CD4-positive, CD25-positive, alpha-beta regulatory T cell (primary cell): ENCODE measurements around the gene KHDRBS2. TPM values are rescaled to one million over a fixed set of nuclear protein-coding genes. Genes with fewer than 3 reads are reported as not detected.

Source experiments
- ATAC-seq, 2 donors: fragments of 150-1000 bp; cut with Tn5 transposase; one replicate each; pipeline ENCODE4 v1.10.0; 2021; ENCODE audit warnings: low read depth in 2 of 2, moderate number of reproducible peaks in 2 of 2, moderate library complexity in 1 of 2
- DNase-seq, 3 donors: peaks; one replicate each; pipeline versions ENCODE4 v3.0.0 to v3.0.0-alpha.2; 2012 to 2022; ENCODE audit warnings: mixed read lengths in 1 of 3
- H3K27ac ChIP-seq: one replicate; pipeline ENCODE4 v1.7.0; 2013; ENCODE audit warnings: mild to moderate bottlenecking, low read length; ENCODE audit not compliant: insufficient read depth, poor library complexity, severe bottlenecking
- H3K27me3 ChIP-seq: one replicate; pipeline ENCODE4 v1.7.0; 2013; ENCODE audit warnings: low read length; ENCODE audit not compliant: control insufficient read depth, insufficient read depth
- H3K36me3 ChIP-seq: one replicate; pipeline ENCODE4 v1.7.0; 2013; ENCODE audit warnings: mild to moderate bottlenecking, low read length, moderate library complexity; ENCODE audit not compliant: control insufficient read depth, insufficient read depth
- H3K4me1 ChIP-seq: 2 replicates; pipeline ENCODE4 v1.7.0; 2013; ENCODE audit warnings: mild to moderate bottlenecking, low read length; ENCODE audit not compliant: insufficient read depth, control insufficient read depth, poor library complexity, severe bottlenecking
- H3K4me3 ChIP-seq: one replicate; pipeline ENCODE4 v1.7.0; 2013; ENCODE audit warnings: low read depth, mild to moderate bottlenecking, low read length, moderate library complexity
- H3K9me3 ChIP-seq, 2 experiments: 1 replicate in 1 of 2; 2 replicates in 1 of 2; pipeline ENCODE4 v1.7.0; 2013; ENCODE audit warnings: low read length in 2 of 2, mild to moderate bottlenecking in 1 of 2, moderate library complexity in 1 of 2; ENCODE audit not compliant: control insufficient read depth in 2 of 2
- H3K27ac Mint-ChIP-seq, 3 donors: one replicate each; pipeline ENCODE4 v1.8.0; 2020 to 2022; ENCODE audit warnings: mild to moderate bottlenecking in 3 of 3, mixed read lengths in 3 of 3, moderate library complexity in 2 of 3
- H3K27me3 Mint-ChIP-seq: one replicate; pipeline ENCODE4 v1.8.0; 2022; ENCODE audit warnings: mild to moderate bottlenecking, mixed read lengths
- H3K36me3 Mint-ChIP-seq: one replicate; pipeline ENCODE4 v1.8.0; 2020; ENCODE audit warnings: mixed read lengths
- H3K4me1 Mint-ChIP-seq, 4 donors: one replicate each; pipeline ENCODE4 v1.8.0; 2020 to 2022; ENCODE audit warnings: mixed read lengths in 4 of 4, mild to moderate bottlenecking in 1 of 4
- H3K4me3 Mint-ChIP-seq, 4 donors: one replicate each; pipeline ENCODE4 v1.8.0; 2020 to 2022; ENCODE audit warnings: mild to moderate bottlenecking in 4 of 4, mixed read lengths in 4 of 4, moderate library complexity in 3 of 4
- H3K9me3 Mint-ChIP-seq, 7 donors: one replicate each; pipeline ENCODE4 v1.8.0; 2020 to 2022; ENCODE audit warnings: mixed read lengths in 7 of 7, mild to moderate bottlenecking in 3 of 7, moderate library complexity in 2 of 7
- polyA plus RNA-seq, 4 donors: library from polyadenylated mRNA; unstranded; fragments of 300-500 nt; fragmentation: Illumina TruSeq; gene quantifications; one replicate each; pipeline ENCODE4 v1.2.3, GENCODE V29; 2021
- total RNA-seq: library from RNA; stranded (reverse); gene quantifications from one replicate; pipeline ENCODE4 v1.2.3, GENCODE V29; 2022

Gene KHDRBS2
- total and polyA plus RNA-seq, 5 donors from 2014 or later: not detected

DNA sequence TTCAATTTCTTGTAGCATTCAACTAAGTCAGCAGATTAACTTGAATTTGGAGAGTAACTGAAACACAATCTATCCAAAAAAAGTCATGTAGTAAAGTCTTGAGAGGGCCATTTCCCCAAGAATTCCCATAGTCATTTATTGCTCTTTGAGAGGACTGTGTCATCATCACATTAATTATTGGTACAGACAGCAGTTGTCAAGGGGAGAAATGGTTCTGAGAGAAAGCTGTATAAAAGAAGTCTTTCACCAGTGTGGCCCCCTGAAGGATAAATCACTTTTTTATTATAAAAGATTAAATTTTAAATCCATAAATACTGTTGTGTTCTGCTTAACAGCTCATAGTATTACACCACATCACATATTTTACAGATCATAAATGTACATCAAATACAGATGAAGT lies 111.5 kb downstream of the KHDRBS2 start:
- Histone ChIP-seq H3K4me1 (no peaks in the 10 kb centered on the region), H3K27ac (no peak overlapping the region), H3K27me3 (no peaks in the 10 kb centered on the region), H3K9me3 (no peaks in the 10 kb centered on the region), H3K4me3 (no peak overlapping the region), H3K36me3 (no peaks in the 10 kb centered on the region)
- no peak overlapping the region for H3K27ac Mint-ChIP-seq
- H3K36me3 Mint-ChIP-seq: no peaks in the 10 kb centered on the region
- ATAC-seq (no peak), DNase-seq (no peak)
- no peaks in the 10 kb centered on the region for H3K27me3 Mint-ChIP-seq
- H3K4me1 Mint-ChIP-seq: no peaks in the 10 kb centered on the region
- peaks cover 2 to 16% (median 6%) of the 10 kb centered on the region in 7 donors for H3K9me3 Mint-ChIP-seq
- H3K4me3 Mint-ChIP-seq: no peak overlapping the region

DNA sequence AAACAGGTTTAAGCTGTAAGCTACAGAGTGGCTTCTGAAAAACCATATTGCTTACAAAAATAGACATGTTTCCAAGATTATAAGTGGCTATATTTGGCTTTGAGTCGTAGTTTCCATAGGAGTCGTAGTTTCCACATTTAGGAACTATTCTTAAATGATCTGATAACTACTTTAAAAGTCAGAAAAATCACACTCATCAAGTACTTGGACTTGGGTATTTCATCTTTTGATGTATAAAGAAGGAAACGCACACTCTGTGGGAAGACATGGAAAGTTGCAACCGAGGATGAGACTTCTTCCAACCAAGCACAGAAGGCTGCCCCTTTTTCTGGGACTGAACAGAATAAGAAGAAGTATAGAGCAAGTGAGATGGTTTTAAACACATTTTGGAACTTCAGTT lies 118.3 kb downstream of the KHDRBS2 start:
- H3K9me3 ChIP-seq: no peaks in the 10 kb centered on the region
- peaks cover 2 to 25% (median 13%) of the 10 kb centered on the region in 7 donors for H3K9me3 Mint-ChIP-seq
- H3K27me3 ChIP-seq: no peaks in the 10 kb centered on the region
- no peaks in the 10 kb centered on the region for H3K36me3 ChIP-seq
- no peaks in the 10 kb centered on the region for H3K27me3 Mint-ChIP-seq
- peak overlapping the region in 1 of 3 donors; percentile 33 for H3K27ac Mint-ChIP-seq
- no peak overlapping the region for H3K4me3 ChIP-seq
- DNase-seq (no peak), ATAC-seq (no peak)
- no peaks in the 10 kb centered on the region for H3K36me3 Mint-ChIP-seq
- H3K4me1 Mint-ChIP-seq: no peaks in the 10 kb centered on the region
- no peak overlapping the region for H3K4me3 Mint-ChIP-seq
- H3K27ac ChIP-seq: no peak overlapping the region
- no peaks in the 10 kb centered on the region for H3K4me1 ChIP-seq

DNA sequence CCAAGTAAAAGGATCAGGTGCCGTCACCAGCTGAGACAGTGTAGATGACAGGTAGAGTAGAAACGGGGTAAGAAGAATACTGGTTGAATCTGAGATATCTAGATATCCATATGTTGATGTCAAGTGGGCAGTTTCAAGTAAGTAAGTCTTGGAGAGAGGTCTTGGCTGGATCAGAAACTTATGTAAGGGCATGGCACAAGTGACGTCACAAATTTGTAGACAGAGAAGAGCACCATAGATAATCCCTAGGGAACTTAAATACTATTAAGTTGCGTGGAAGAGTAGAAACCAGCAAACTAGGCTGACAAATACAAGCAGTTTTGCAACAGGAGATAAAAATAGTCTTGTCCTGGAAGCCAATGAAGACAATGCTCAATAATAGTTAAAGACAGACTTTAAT lies 123.2 kb downstream of the KHDRBS2 start:
- Mint-ChIP-seq H3K27ac (no peak overlapping the region), H3K27me3 (no peaks in the 10 kb centered on the region), H3K4me1 (no peaks in the 10 kb centered on the region), H3K36me3 (no peaks in the 10 kb centered on the region), H3K4me3 (no peak overlapping the region), H3K9me3 (peaks cover 0 to 27% (median 15%) of the 10 kb centered on the region in 7 donors)
- no peaks in the 10 kb centered on the region for H3K36me3 ChIP-seq
- no peaks in the 10 kb centered on the region for H3K4me1 ChIP-seq
- no peak for DNase-seq
- ATAC-seq: no peak
- no peak overlapping the region for H3K27ac ChIP-seq
- H3K27me3 ChIP-seq: no peaks in the 10 kb centered on the region
- peaks cover 3 to 4% of the 10 kb centered on the region in 2 experiments for H3K9me3 ChIP-seq
- no peak overlapping the region for H3K4me3 ChIP-seq

DNA sequence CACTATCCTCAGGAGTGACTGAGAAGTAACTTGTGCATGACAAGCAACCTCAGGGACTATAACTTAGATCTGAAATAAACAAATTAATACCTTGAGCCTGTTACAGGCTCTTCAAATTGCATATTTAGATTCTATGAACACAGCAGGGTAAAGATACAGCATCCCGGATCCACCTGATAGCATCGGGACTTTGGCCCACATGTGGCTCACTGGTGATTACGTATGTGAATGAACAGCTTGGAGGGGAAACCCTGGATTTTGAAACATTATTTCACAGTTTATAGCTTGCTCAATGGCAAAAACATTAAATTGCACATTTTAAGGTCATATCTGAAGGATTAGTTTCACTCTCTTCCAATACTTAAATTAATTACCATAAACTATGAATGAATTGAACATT lies 133.2 kb downstream of the KHDRBS2 start:
- Mint-ChIP-seq H3K4me3 (no peak overlapping the region), H3K36me3 (no peaks in the 10 kb centered on the region), H3K27me3 (no peaks in the 10 kb centered on the region), H3K27ac (no peak overlapping the region), H3K9me3 (peaks cover 1 to 28% (median 5%) of the 10 kb centered on the region in 7 donors), H3K4me1 (no peaks in the 10 kb centered on the region)
- ATAC-seq: no peak
- H3K9me3 ChIP-seq: no peaks in the 10 kb centered on the region
- H3K36me3 ChIP-seq: no peaks in the 10 kb centered on the region
- DNase-seq: no peak
- H3K4me1 ChIP-seq: no peaks in the 10 kb centered on the region
- no peak overlapping the region for H3K27ac ChIP-seq
- no peak overlapping the region for H3K4me3 ChIP-seq
- H3K27me3 ChIP-seq: no peaks in the 10 kb centered on the region

DNA sequence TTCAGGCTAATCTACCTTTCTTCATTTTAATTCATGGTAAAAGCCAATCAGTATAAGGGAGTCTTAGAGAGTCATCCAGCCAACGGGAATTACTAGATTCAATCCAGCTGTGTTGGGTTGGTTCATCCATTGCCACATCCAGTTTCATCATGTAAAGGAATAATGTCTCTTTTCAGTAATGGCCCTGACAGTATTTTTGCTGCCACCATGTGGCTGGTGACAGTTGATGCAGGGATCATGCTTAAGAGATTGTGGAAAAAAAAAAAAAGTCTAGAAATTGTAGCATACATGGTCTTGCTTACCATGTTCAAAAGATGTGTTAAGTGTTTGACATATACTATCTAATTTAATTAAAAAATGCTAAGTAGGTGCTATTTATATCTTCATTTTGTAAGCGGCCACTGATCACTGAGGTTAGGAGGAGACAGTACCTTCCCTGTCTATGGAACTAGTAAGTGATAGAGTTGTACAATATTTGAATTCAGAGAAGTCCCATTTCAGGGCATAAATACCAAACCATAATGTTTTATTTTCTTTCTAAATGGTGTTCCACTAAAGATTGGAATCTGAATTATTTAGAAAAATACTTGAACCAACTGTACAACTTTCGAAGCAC lies 135.9 kb downstream of the KHDRBS2 start:
- Histone ChIP-seq H3K27ac (no peak overlapping the region), H3K27me3 (no peaks in the 10 kb centered on the region), H3K4me1 (no peaks in the 10 kb centered on the region), H3K36me3 (no peaks in the 10 kb centered on the region), H3K9me3 (peaks cover 0 to 6% of the 10 kb centered on the region in 2 experiments), H3K4me3 (no peak overlapping the region)
- H3K4me3 Mint-ChIP-seq: no peak overlapping the region
- H3K4me1 Mint-ChIP-seq: no peaks in the 10 kb centered on the region
- ATAC-seq (no peak), DNase-seq (peak in 1 of 3 donors; percentile 0)
- no peaks in the 10 kb centered on the region for H3K27me3 Mint-ChIP-seq
- no peak overlapping the region for H3K27ac Mint-ChIP-seq
- H3K9me3 Mint-ChIP-seq: peaks cover 0 to 28% (median 5%) of the 10 kb centered on the region in 7 donors
- H3K36me3 Mint-ChIP-seq: no peaks in the 10 kb centered on the region

DNA sequence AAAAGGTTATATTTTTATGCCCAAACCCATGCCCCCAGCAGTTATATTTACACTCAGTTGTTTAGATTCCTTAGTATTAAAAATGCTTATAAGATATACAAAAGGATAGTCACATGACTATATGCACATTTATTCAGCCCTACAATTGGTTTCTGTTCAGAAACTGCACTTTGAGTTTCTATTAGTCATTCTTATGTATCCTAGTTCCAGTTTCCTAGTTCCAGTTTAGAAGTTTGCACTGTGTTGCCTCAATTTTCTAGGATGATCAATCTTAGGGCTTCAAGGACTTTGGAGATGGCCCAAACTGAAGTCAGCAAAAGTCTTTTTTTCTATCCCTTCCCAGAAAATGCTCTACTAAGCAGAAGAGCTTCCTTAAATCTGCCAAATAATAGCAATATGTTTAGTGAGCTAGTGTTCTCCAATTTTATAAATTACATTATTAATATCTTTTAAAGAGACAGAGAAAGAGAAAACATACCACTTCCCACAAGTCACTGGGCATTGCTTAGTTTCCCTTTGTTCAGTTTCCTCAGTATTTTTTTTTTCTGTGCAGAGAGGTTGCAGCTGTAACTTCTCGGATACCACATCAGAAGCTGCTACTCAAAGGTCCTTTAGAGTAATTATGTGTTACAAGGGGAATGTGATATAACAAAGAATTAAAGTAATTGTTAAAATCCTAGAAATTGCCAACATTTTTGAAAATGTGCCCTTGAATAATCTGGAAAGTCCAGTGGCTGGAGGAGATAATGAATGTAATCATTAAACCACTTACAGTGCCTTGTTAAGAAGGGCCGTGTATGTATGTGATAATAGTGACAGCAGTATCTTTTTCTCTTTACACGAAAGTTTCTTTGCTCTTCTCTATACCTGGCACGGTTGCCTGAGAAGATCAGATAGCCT lies 138.8 kb downstream of the KHDRBS2 start:
- Histone ChIP-seq H3K36me3 (no peaks in the 10 kb centered on the region), H3K9me3 (peaks cover 0 to 6% of the 10 kb centered on the region in 2 experiments), H3K27ac (no peak overlapping the region), H3K27me3 (no peaks in the 10 kb centered on the region), H3K4me3 (no peak overlapping the region), H3K4me1 (no peaks in the 10 kb centered on the region)
- DNase-seq (no peak), ATAC-seq (no peak)
- Mint-ChIP-seq H3K9me3 (peaks cover under 1 to 23% (median 5%) of the 10 kb centered on the region in 7 donors), H3K4me3 (no peak overlapping the region), H3K4me1 (no peaks in the 10 kb centered on the region), H3K27me3 (no peaks in the 10 kb centered on the region), H3K27ac (no peak overlapping the region), H3K36me3 (no peaks in the 10 kb centered on the region)

DNA sequence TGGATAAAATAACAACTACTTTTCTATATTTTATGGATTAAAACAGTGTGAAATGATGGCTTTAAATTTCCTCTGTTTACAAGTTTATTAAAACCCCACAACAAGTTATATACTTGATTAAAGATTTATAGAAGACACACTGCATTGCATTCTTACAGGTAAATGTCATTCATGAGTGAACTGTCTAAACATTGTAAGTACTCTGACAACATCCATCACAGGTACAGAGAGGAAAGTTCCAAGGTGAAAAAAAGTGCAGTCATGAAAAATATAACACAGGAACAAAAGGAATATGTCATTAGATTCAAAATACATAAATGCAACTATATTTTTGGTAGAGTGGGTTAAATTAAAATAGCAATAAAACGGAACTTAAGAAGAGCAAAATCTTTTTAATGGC lies 156.9 kb downstream of the KHDRBS2 start:
- Mint-ChIP-seq H3K4me1 (no peaks in the 10 kb centered on the region), H3K27ac (no peak overlapping the region), H3K9me3 (peaks cover 3 to 26% (median 8%) of the 10 kb centered on the region in 7 donors), H3K36me3 (no peaks in the 10 kb centered on the region), H3K27me3 (no peaks in the 10 kb centered on the region), H3K4me3 (no peak overlapping the region)
- DNase-seq (no peak), ATAC-seq (no peak)
- H3K27me3 ChIP-seq: no peaks in the 10 kb centered on the region
- H3K9me3 ChIP-seq: peaks cover 2 to 5% of the 10 kb centered on the region in 2 experiments
- H3K4me3 ChIP-seq: no peak overlapping the region
- H3K4me1 ChIP-seq: no peaks in the 10 kb centered on the region
- no peak overlapping the region for H3K27ac ChIP-seq
- H3K36me3 ChIP-seq: no peaks in the 10 kb centered on the region
